GM19468 (cell line): ENCODE results near the gene GLG1.
"Not testable (repeated sequence)": the region's sequence is repeated elsewhere in the genome, so short reads cannot be mapped to it uniquely, and the experiment has no call there.

Experiments
- ATAC-seq: cut with Tn5 transposase; IDR thresholded peaks from one replicate; pipeline ENCODE4 v1.9.1; 2021; ENCODE audit warnings: mild to moderate bottlenecking, moderate library complexity, moderate number of reproducible peaks; ENCODE audit not compliant: unreplicated experiment; ENCODE audit errors: extremely low read depth

The GLG1 gene

GRCh38 chr16:74451951-74452758 is 154.8 kb downstream of the GLG1 start:
- peak; percentile 75 for ATAC-seq

- no peak for ATAC-seq
Measured at GRCh38 chr16:74450967-74451760, 155.8 kb downstream of the GLG1 start.

- no peak for ATAC-seq
Measured at GRCh38 chr16:74450236-74450635, 156.7 kb downstream of the GLG1 start.

- ATAC-seq, result no peak
Measured at GRCh38 chr16:74449470-74449869, 157.4 kb downstream of the GLG1 start.

GRCh38 chr16:74448990-74449389 is 157.9 kb downstream of the GLG1 start:
- no peak for ATAC-seq

- ATAC-seq, result no peak
Measured at GRCh38 chr16:74447578-74447977, 159.3 kb downstream of the GLG1 start.

GRCh38 chr16:74446866-74447265 is 160.0 kb downstream of the GLG1 start:
- ATAC-seq, result no peak

GRCh38 chr16:74443624-74444346 is 163.1 kb downstream of the GLG1 start:
- not testable (repeated sequence) for ATAC-seq

GRCh38 chr16:74439685-74440084 is 167.2 kb downstream of the GLG1 start:
- ATAC-seq, result no peak

GRCh38 chr16:74438492-74438979 is 168.4 kb downstream of the GLG1 start:
- ATAC-seq, result no peak

GRCh38 chr16:74431516-74431915 is 175.4 kb downstream of the GLG1 start:
- ATAC-seq, result no peak

- ATAC-seq, result peak; percentile 39
Measured at GRCh38 chr16:74430036-74430712, 176.7 kb downstream of the GLG1 start.

GRCh38 chr16:74428493-74428892 is 178.4 kb downstream of the GLG1 start:
- ATAC-seq, result not testable (repeated sequence)

- ATAC-seq, result not testable (repeated sequence)
Measured at GRCh38 chr16:74425751-74426150, 181.2 kb downstream of the GLG1 start.

- not testable (repeated sequence) for ATAC-seq
Measured at GRCh38 chr16:74423721-74424120, 183.2 kb downstream of the GLG1 start.

GRCh38 chr16:74422086-74422485 is 184.8 kb downstream of the GLG1 start:
- ATAC-seq, result not testable (repeated sequence)

GRCh38 chr16:74421482-74421785 is 185.5 kb downstream of the GLG1 start:
- ATAC-seq, result not testable (repeated sequence)

- not testable (repeated sequence) for ATAC-seq
Measured at GRCh38 chr16:74420612-74421481, 186.1 kb downstream of the GLG1 start, which contains the start of gene CLEC18B. TSS of gene CLEC18B (minus strand) at chr16:74421478. CDS start at chr16:74421270, 208 bp downstream.

GRCh38 chr16:74419811-74420210 is 187.1 kb downstream of the GLG1 start:
- ATAC-seq, result not testable (repeated sequence)
